GM12878 (cell line): Measurements from ENCODE around the gene PLPP7. TPM values are rescaled to one million over a fixed set of nuclear protein-coding genes. Genes with fewer than 3 reads are reported as not detected.

Experiments used
- ATAC-seq: fragments of 200-7000 bp; cut with Tn5 transposase; 3 replicates; pipeline ENCODE4 v1.9.1; 2020; ENCODE audit warnings: mild to moderate bottlenecking, moderate library complexity
- BruUV-seq: library from RNA; stranded (reverse); fragments of 400-500 nt; replicated peaks from 2 replicates; lab custom pipeline; 2021; lab: Mats Ljungman, UMichigan
- CTCF ChIA-PET: fragments of 300-600 bp; sonication (Branson Sonifier 250); formaldehyde crosslinking; extraction: SDS; loops from one replicate; lab custom pipeline; 2021; ENCODE audit warnings: inconsistent platforms; lab: Yijun Ruan, JAX
- POLR2A ChIA-PET: fragments of 350-600 bp; formaldehyde crosslinking; extraction: SDS; loops from one replicate; lab custom pipeline; 2021; ENCODE audit warnings: inconsistent platforms; lab: Charles Lee
- RAD21 ChIA-PET: fragments of 300-600 bp; sonication (Branson Sonifier 250); formaldehyde crosslinking; loops from one replicate; lab custom pipeline; 2023; ENCODE audit warnings: antibody characterized with exemption; ENCODE audit not compliant: unreplicated experiment; lab: Charles Lee
- SMC1A ChIA-PET: fragments of 300-600 bp; sonication (Branson Sonifier 250); formaldehyde crosslinking; loops from one replicate; lab custom pipeline; 2023; ENCODE audit not compliant: unreplicated experiment, uncharacterized antibody; lab: Charles Lee
- DNase-seq: peaks from one replicate; pipeline ENCODE4 v3.0.0-alpha.2; 2011; ENCODE audit warnings: low read depth, low spot score
- FAIRE-seq: peaks from 3 replicates; lab custom pipeline; 2011; peaks lifted over from hg19 to GRCh38; lab: Jason Lieb, UNC
- H2AFZ ChIP-seq: 2 replicates; pipeline ENCODE4 v1.6.0; 2011; ENCODE audit warnings: low read depth, low read length, control low read depth; ENCODE audit not compliant: control insufficient read depth
- H3K27ac ChIP-seq: 2 replicates; pipeline ENCODE4 v1.5.1; 2011; ENCODE audit warnings: control low read depth; ENCODE audit not compliant: control insufficient read depth, insufficient read depth
- H3K27me3 ChIP-seq, 2 experiments: replicated peaks in 1 of 2; 2 replicates each; pipeline versions ENCODE4 v1.6.0 to v1.6.1; 2011; ENCODE audit warnings: low read length in 1 of 2; ENCODE audit not compliant: control insufficient read depth in 2 of 2, insufficient read depth in 2 of 2
- H3K36me3 ChIP-seq, 2 experiments: 2 replicates each; pipeline ENCODE4 v1.5.1; 2011; ENCODE audit warnings: low read length in 1 of 2; ENCODE audit not compliant: control insufficient read depth in 2 of 2, insufficient read depth in 2 of 2
- H3K4me1 ChIP-seq: 2 replicates; pipeline ENCODE4 v1.6.1; 2011; ENCODE audit warnings: mild to moderate bottlenecking, low read length, moderate library complexity, mixed read lengths; ENCODE audit not compliant: control insufficient read depth, insufficient read depth
- H3K4me2 ChIP-seq: 2 replicates; pipeline ENCODE4 v1.6.0; 2011; ENCODE audit warnings: control low read depth; ENCODE audit not compliant: control insufficient read depth, insufficient read depth
- H3K4me3 ChIP-seq: fragments of 200-600 bp; sonication (generic); 2 replicates; pipeline ENCODE4 v1.5.1; 2016
- H3K79me2 ChIP-seq: 2 replicates; pipeline ENCODE4 v1.6.0; 2011; ENCODE audit warnings: low read length; ENCODE audit not compliant: control insufficient read depth, insufficient read depth
- H3K9ac ChIP-seq: 2 replicates; pipeline ENCODE4 v1.8.0; 2011; ENCODE audit warnings: low read length, control low read depth, mixed read lengths; ENCODE audit not compliant: control insufficient read depth, insufficient read depth
- H3K9me3 ChIP-seq: replicated peaks from 3 replicates; pipeline ENCODE4 v1.5.1; 2011; ENCODE audit warnings: mild to moderate bottlenecking, low read length; ENCODE audit not compliant: control insufficient read depth, insufficient read depth
- H4K20me1 ChIP-seq: 2 replicates; pipeline ENCODE4 v1.6.0; 2011; ENCODE audit not compliant: control insufficient read depth, insufficient read depth
- BMI1 ChIP-seq: fragments of 450-650 bp; IDR thresholded peaks from 2 replicates; pipeline ENCODE4 v1.6.1; 2016; ENCODE audit warnings: mild to moderate bottlenecking, moderate library complexity, borderline replicate concordance
- CBX3 ChIP-seq: fragments of 200-600 bp; sonication (generic); IDR thresholded peaks from 2 replicates; pipeline ENCODE4 v1.6.1; 2016; ENCODE audit warnings: low read depth, borderline replicate concordance
- ELK1 ChIP-seq: IDR thresholded peaks from 2 replicates; pipeline ENCODE4 v1.6.1; 2012; ENCODE audit warnings: low read depth, low read length, improper control_type of control experiment
- ETV6 ChIP-seq, 2 experiments: fragments of 450-650 bp in 1 of 2; IDR thresholded peaks in 1 of 2; conservative IDR thresholded peaks in 1 of 2; 2 replicates each; pipeline ENCODE4 v1.6.1; 2014; ENCODE audit warnings: antibody characterized with exemption in 1 of 2, borderline replicate concordance in 1 of 2, low read depth in 1 of 2, mild to moderate bottlenecking in 1 of 2, moderate library complexity in 1 of 2
- HDAC6 ChIP-seq: fragments of 200-600 bp; sonication (generic); IDR thresholded peaks from one replicate; pipeline ENCODE4 v1.8.0; 2017; ENCODE audit warnings: antibody characterized with exemption; ENCODE audit not compliant: unreplicated experiment
- MEF2A ChIP-seq: IDR thresholded peaks from 2 replicates; pipeline ENCODE4 v1.6.1; 2011; ENCODE audit warnings: low read depth, mild to moderate bottlenecking, low read length, moderate library complexity; ENCODE audit not compliant: insufficient read depth
- MYB ChIP-seq: fragments of 150-350 bp; IDR thresholded peaks from 2 replicates; pipeline ENCODE4 v1.6.1; 2014; ENCODE audit warnings: mild to moderate bottlenecking, low read depth, low read length, borderline replicate concordance
- NR2F1 ChIP-seq: fragments of 450-650 bp; conservative IDR thresholded peaks from 2 replicates; pipeline ENCODE4 v1.6.1; 2017; ENCODE audit warnings: mild to moderate bottlenecking
- POU2F2 ChIP-seq: IDR thresholded peaks from 3 replicates; pipeline ENCODE4 v1.6.1; 2011; ENCODE audit warnings: low read depth, mild to moderate bottlenecking, low read length, borderline replicate concordance
- RFX5 ChIP-seq: IDR thresholded peaks from 2 replicates; pipeline ENCODE4 v1.6.1; 2011; ENCODE audit warnings: low read depth, low read length, improper control_type of control experiment
- STAT3 ChIP-seq: IDR thresholded peaks from 2 replicates; pipeline ENCODE4 v1.6.1; 2011; ENCODE audit warnings: low read depth, low read length, improper control_type of control experiment
- TAF1 ChIP-seq: IDR thresholded peaks from 2 replicates; pipeline ENCODE4 v1.6.1; 2011; ENCODE audit warnings: mild to moderate bottlenecking, low read depth, low read length, borderline replicate concordance
- TCF3 ChIP-seq: IDR thresholded peaks from 2 replicates; pipeline ENCODE4 v1.6.1; 2012; ENCODE audit warnings: low read depth, mild to moderate bottlenecking, low read length, borderline replicate concordance; ENCODE audit not compliant: insufficient read depth
- TCF7 ChIP-seq: IDR thresholded peaks from 2 replicates; pipeline ENCODE4 v1.6.1; 2014; ENCODE audit warnings: antibody characterized with exemption, borderline replicate concordance
- YY1 ChIP-seq: IDR thresholded peaks from 2 replicates; pipeline ENCODE4 v1.6.1; 2011; ENCODE audit warnings: low read depth, mild to moderate bottlenecking, low read length
- ZSCAN29 ChIP-seq: fragments of 450-650 bp; IDR thresholded peaks from 2 replicates; pipeline ENCODE4 v1.6.1; 2017; ENCODE audit warnings: mild to moderate bottlenecking, moderate library complexity
- ZZZ3 ChIP-seq: IDR thresholded peaks from 2 replicates; pipeline ENCODE4 v1.6.1; 2011; ENCODE audit warnings: low read depth; ENCODE audit not compliant: control insufficient read depth, insufficient read length
- WGBS: methylation state at CpG from one replicate; pipeline ENCODE4 v1.1.6; 2016; ENCODE audit warnings: low lambda C conversion rate; ENCODE audit not compliant: insufficient replicate concordance, insufficient coverage; ENCODE audit errors: missing lambda C conversion rate; 5-methylcytosine and 5-hydroxymethylcytosine counted together
- in situ Hi-C: fragments of 300-500 bp; cut with MboI; formaldehyde crosslinking; loops from 9 replicates; pipeline ENCODE4 v1.14.3; 2018; ENCODE audit warnings: mixed read lengths
- intact Hi-C: fragments of 100-400 bp; cut with micrococcal nuclease; formaldehyde crosslinking; loops from one replicate; pipeline ENCODE4 v1.14.2; 2022; ENCODE audit not compliant: unreplicated experiment
- polyA plus RNA-seq, 11 experiments: library from polyadenylated mRNA; depleted of rRNA in 4 of 11; unstranded in 6 of 11; stranded (reverse) in 5 of 11; fragments of >200 nt; fragmentation: Nextera tagmentation in 4 of 11; fragmentation: Illumina TruSeq in 1 of 11; extraction: Ambion mirVana in 4 of 11; extraction: Trizol in 1 of 11; gene quantifications; 1 replicate in 1 of 11; 2 replicates in 10 of 11; pipeline versions ENCODE4 v1.2.1 to v1.2.3, GENCODE V29; 2011 to 2016; ENCODE audit warnings: inconsistent platforms in 2 of 11, missing spikeins in 2 of 11, low read depth in 1 of 11
- total RNA-seq, 4 experiments: library from RNA; depleted of rRNA in 3 of 4; stranded (reverse); fragments of >200 nt in 3 of 4; fragmentation: Illumina TruSeq in 1 of 4; extraction: Trizol in 1 of 4; gene quantifications; 2 replicates each; pipeline versions ENCODE4 v1.2.1 to v1.2.3, GENCODE V29; 2013 to 2021
- TF ChIP-seq, protein P1 (sequence below): IDR thresholded peaks from 2 replicates; pipeline ENCODE4 v1.6.1; 2011; ENCODE audit warnings: low read depth, mild to moderate bottlenecking, low read length, moderate library complexity, borderline replicate concordance; ENCODE audit errors: extremely low read depth
- TF ChIP-seq, protein P2 (sequence below): IDR thresholded peaks from 2 replicates; pipeline ENCODE4 v1.6.1; 2011; ENCODE audit warnings: borderline replicate concordance, low read depth, mild to moderate bottlenecking, moderate library complexity, low read length; ENCODE audit not compliant: insufficient read depth, poor library complexity, severe bottlenecking

Gene PLPP7
- total and polyA plus RNA-seq, 10 of the 15 experiments (the other 5 are each of a cell fraction or from before 2014, with no cell fraction given): 0.05 to 1.0 (median 0.40) TPM; not detected in 3

DNA sequence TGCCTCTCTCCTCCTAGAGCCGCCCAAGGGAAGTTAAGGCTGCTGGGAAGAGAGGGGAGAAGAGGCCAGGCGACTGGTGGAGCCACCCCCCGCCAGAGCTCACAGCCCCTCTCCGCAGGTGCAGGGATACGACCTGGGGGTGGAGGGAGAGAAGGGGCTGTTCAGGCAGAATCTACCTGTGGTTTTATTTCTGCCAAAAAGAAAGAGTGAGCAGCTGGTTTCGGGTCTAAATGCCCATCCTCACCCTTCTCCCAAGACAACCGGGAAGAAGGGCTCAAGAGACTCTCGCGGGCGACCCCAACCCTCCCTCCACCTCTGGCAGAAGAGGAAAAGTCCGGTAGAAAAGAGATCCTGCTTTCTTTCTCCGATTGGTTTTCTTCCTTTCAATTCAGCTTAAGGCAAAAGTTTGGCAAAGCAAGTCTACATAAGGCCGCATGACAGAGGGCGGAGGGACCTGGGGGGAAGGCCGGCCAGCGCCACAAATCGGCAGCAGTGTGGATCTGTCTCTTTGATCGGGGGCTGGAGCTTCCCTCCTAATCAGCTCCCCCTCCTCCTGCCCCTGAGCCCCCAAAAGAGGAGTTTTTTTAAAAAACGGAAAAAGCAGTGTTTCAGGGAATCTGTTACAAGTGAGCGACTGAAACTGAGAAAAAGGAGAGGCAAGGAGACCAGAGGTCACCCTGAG, 29.5 kb upstream of the PLPP7 start:
- H3K4me3 ChIP-seq: no peak overlapping the region
- ATAC-seq (no peak), DNase-seq (no peak), FAIRE-seq (no peak)
- CTCF ChIA-PET: interaction anchor here (0.7 kb wide), 1 partner anchor 382 kb away, joined by 3 read pairs; no protein-coding TSS in a partner anchor
- TSS peak; percentile 25 for BruUV-seq
- H3K9me3 ChIP-seq: no peaks in the 10 kb centered on the region
- peaks cover 36% of the 10 kb centered on the region for H3K4me1 ChIP-seq
- SMC1A ChIA-PET: interaction anchor here (0.6 kb wide), 1 partner anchor 13 kb away, joined by 3 read pairs; no protein-coding TSS in a partner anchor
- intact Hi-C loops (no loop called here), in situ Hi-C loops (loop anchor here (10.0 to 25.0 kb wide), 3 partner anchors 465 to 1877 kb away; partner anchors contain the start of genes C9orf78 and USP20)
- TF ChIP-seq HDAC6 (no peak), STAT3 (no peak), MEF2A (no peak), ZSCAN29 (no peak), YY1 (no peak), POU2F2 (no peak), BMI1 (no peak), TAF1 (no peak), NR2F1 (no peak), ZZZ3 (no peak), ETV6 (conservative IDR thresholded peaks at IDR 0.05 in 1 of 2, IDR thresholded peaks at IDR 0.05 in 1 of 2; ENCODE audit: borderline replicate concordance in 1 of 2, low read depth in 1 of 2) (no peak), TCF7 (no peak), ELK1 (no peak), CBX3 (no peak), MYB (no peak), RFX5 (no peak), TCF3 (no peak)
- TF ChIP-seq, protein P1, sequence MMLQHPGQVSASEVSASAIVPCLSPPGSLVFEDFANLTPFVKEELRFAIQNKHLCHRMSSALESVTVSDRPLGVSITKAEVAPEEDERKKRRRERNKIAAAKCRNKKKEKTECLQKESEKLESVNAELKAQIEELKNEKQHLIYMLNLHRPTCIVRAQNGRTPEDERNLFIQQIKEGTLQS: no peak
- TF ChIP-seq, protein P2, sequence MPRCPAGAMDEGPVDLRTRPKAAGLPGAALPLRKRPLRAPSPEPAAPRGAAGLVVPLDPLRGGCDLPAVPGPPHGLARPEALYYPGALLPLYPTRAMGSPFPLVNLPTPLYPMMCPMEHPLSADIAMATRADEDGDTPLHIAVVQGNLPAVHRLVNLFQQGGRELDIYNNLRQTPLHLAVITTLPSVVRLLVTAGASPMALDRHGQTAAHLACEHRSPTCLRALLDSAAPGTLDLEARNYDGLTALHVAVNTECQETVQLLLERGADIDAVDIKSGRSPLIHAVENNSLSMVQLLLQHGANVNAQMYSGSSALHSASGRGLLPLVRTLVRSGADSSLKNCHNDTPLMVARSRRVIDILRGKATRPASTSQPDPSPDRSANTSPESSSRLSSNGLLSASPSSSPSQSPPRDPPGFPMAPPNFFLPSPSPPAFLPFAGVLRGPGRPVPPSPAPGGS: no peak
- RAD21 ChIA-PET: interaction anchor here (9.6 kb wide), 1 partner anchor 11 kb away, joined by 181 read pairs; the partner anchor contains the start of gene FAM78A
- no peaks in the 10 kb centered on the region for H4K20me1 ChIP-seq
- no peak overlapping the region for H3K27ac ChIP-seq
- H3K4me2 ChIP-seq: no peak overlapping the region
- peaks cover 20 to 31% of the 10 kb centered on the region in 2 experiments for H3K36me3 ChIP-seq
- H3K27me3 ChIP-seq: no peaks in the 10 kb centered on the region
- H2AFZ ChIP-seq: no peak overlapping the region
- H3K79me2 ChIP-seq: peaks cover 22% of the 10 kb centered on the region
- H3K9ac ChIP-seq: no peak overlapping the region
- 84% methylated on average over 19 of the region's 20 CpGs for WGBS
- POLR2A ChIA-PET: interaction anchor here (13.4 kb wide), 1 partner anchor 11 kb away, joined by 267 read pairs; the partner anchor contains the start of gene FAM78A
